Vagina (tissue), 2 donors: ENCODE measurements around the gene PXK. TPM values are rescaled to one million over a fixed set of nuclear protein-coding genes. Genes with fewer than 3 reads are reported as not detected.
"Not testable (repeated sequence)": the region's sequence is repeated elsewhere in the genome, so short reads cannot be mapped to it uniquely, and the experiment has no call there.

Experiments
- DNase-seq, 2 donors: peaks; one replicate each; pipeline ENCODE4 v3.0.0-alpha.2; 2017; ENCODE audit errors: extremely low spot score in 2 of 2
- H3K27ac ChIP-seq: fragments of 200-600 bp; sonication (generic); one replicate; pipeline ENCODE4 v1.5.1; 2019
- H3K27me3 ChIP-seq: fragments of 200-600 bp; sonication (generic); one replicate; pipeline ENCODE4 v1.5.1; 2019
- H3K36me3 ChIP-seq, 2 donors: fragments of 200-600 bp; sonication (generic); one replicate each; pipeline ENCODE4 v1.5.1; 2017 to 2019
- H3K4me1 ChIP-seq: fragments of 200-600 bp; sonication (generic); one replicate; pipeline ENCODE4 v1.5.1; 2019
- H3K4me3 ChIP-seq, 2 donors: fragments of 200-600 bp; sonication (generic); 1 replicate in 1 of 2; 2 replicates in 1 of 2; pipeline ENCODE4 v1.5.1; 2016 to 2019
- H3K9me3 ChIP-seq: fragments of 200-600 bp; sonication (generic); one replicate; pipeline ENCODE4 v1.5.1; 2019
- POLR2A ChIP-seq, 2 donors: fragments of 450-650 bp; IDR thresholded peaks; one replicate each; pipeline ENCODE4 v1.6.1; 2017; ENCODE audit warnings: antibody characterized with exemption in 2 of 2, mild to moderate bottlenecking in 2 of 2, moderate library complexity in 2 of 2
- POLR2AphosphoS5 ChIP-seq, 2 donors: sonication (generic); formaldehyde crosslinking; IDR thresholded peaks; one replicate each; pipeline ENCODE4 v1.9.0; 2017; ENCODE audit warnings: antibody characterized with exemption in 2 of 2, mild to moderate bottlenecking in 2 of 2, low read depth in 1 of 2; ENCODE audit not compliant: insufficient read depth in 1 of 2
- intact Hi-C: fragments of 100-400 bp; cut with DNase I; formaldehyde crosslinking; loops from one replicate; pipeline ENCODE4 v1.15.1; 2023
- total RNA-seq: library from RNA; depleted of rRNA; stranded (reverse); fragments of >200 nt; gene quantifications from one replicate; pipeline ENCODE4 v1.2.3, GENCODE V29; 2016
- TF ChIP-seq, protein P1 (sequence below), 3 experiments: fragments of 450-650 bp in 2 of 3; fragments of 200-600 bp in 1 of 3; sonication (generic) in 1 of 3; IDR thresholded peaks; one replicate each; pipeline ENCODE4 v1.5.1; 2017 to 2019; ENCODE audit warnings: antibody characterized with exemption in 3 of 3, mild to moderate bottlenecking in 2 of 3, moderate library complexity in 2 of 3

Gene PXK
- total RNA-seq, 1 donor from 2014 or later: 59.9 TPM

DNA sequence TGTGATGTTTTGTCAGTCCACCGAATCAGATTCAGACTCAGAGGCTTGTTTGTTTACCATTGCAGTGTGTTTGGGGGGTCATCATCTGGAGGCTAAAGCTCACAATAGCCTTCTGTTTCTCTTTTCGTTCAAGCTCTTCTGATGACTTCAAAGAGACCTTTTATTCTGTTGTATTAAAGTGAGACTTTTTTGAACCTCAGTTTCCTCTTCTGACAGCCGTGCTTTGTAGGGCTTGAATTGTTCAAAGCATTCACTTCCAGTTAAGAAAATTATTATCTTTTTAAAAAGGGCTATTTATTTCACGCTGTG is 1.3 kb downstream of the PXK start:
- Histone ChIP-seq H3K4me3 (peak overlapping the region; percentile 90 to 95), H3K4me1 (peaks cover 65% of the 10 kb centered on the region), H3K36me3 (no peaks in the 10 kb centered on the region), H3K27ac (peak overlapping the region; percentile 84), H3K27me3 (no peaks in the 10 kb centered on the region), H3K9me3 (no peaks in the 10 kb centered on the region)
- DNase-seq: no peak
- intact Hi-C loops: loop anchor here (10.0 kb wide), 1 partner anchor 151 kb away; no protein-coding TSS in a partner anchor
- TF ChIP-seq POLR2AphosphoS5 (IDR thresholded peaks at IDR 0.05; ENCODE audit: insufficient read depth in 1 of 2, low read depth in 1 of 2) (no peak), POLR2A (IDR thresholded peaks at IDR 0.05) (no peak)
- TF ChIP-seq, protein P1, sequence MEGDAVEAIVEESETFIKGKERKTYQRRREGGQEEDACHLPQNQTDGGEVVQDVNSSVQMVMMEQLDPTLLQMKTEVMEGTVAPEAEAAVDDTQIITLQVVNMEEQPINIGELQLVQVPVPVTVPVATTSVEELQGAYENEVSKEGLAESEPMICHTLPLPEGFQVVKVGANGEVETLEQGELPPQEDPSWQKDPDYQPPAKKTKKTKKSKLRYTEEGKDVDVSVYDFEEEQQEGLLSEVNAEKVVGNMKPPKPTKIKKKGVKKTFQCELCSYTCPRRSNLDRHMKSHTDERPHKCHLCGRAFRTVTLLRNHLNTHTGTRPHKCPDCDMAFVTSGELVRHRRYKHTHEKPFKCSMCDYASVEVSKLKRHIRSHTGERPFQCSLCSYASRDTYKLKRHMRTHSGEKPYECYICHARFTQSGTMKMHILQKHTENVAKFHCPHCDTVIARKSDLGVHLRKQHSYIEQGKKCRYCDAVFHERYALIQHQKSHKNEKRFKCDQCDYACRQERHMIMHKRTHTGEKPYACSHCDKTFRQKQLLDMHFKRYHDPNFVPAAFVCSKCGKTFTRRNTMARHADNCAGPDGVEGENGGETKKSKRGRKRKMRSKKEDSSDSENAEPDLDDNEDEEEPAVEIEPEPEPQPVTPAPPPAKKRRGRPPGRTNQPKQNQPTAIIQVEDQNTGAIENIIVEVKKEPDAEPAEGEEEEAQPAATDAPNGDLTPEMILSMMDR (IDR thresholded peaks at IDR 0.05): no peak

DNA sequence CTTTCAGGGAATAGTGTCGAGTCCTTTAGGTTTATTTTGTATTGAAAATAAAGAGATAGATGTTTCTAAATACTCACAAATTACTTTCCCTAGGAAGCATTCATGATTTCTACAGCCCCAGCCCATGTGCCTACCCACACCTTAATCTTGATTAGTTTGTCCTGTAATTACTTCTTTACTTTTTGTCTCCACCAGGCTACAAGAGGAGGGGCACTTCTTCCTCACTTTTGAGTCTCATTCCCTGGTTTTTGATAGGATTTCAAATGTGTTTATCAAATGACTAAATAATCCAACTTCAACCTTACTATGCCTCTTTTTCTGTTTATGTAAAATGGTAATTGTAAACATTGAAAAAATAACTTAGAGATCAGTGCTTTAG is 1.8 kb downstream of the PXK start:
- H3K27me3 ChIP-seq: no peaks in the 10 kb centered on the region
- H3K4me3 ChIP-seq: peak overlapping the region; percentile 90 to 95
- no peaks in the 10 kb centered on the region for H3K36me3 ChIP-seq
- no peak for DNase-seq
- H3K4me1 ChIP-seq: peaks cover 65% of the 10 kb centered on the region
- intact Hi-C loops: loop anchor here (10.0 kb wide), 1 partner anchor 150 kb away; no protein-coding TSS in a partner anchor
- H3K9me3 ChIP-seq: no peaks in the 10 kb centered on the region
- H3K27ac ChIP-seq: peak overlapping the region; percentile 84
- TF ChIP-seq, protein P1 (IDR thresholded peaks at IDR 0.05): no peak
- TF ChIP-seq POLR2AphosphoS5 (IDR thresholded peaks at IDR 0.05; ENCODE audit: insufficient read depth in 1 of 2, low read depth in 1 of 2) (no peak), POLR2A (IDR thresholded peaks at IDR 0.05) (no peak)

DNA sequence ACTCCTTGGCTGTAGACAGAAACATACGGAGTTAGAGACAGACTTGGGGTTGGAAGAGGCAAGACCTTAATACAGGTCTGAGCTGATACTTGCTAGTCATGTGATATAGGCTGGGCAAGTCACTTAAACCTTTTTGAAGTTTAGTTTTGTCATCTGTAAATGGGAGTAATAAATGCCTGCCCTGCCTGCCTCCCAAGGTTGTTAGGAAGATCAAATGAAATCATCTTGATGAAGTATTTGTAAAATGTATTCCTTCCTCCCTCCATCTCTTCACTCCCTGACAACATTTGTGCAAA is 2.9 kb downstream of the PXK start:
- no peak for TF ChIP-seq POLR2A (IDR thresholded peaks at IDR 0.05)
- TF ChIP-seq POLR2AphosphoS5 (IDR thresholded peaks at IDR 0.05; ENCODE audit: insufficient read depth in 1 of 2, low read depth in 1 of 2): no peak
- TF ChIP-seq, protein P1 (IDR thresholded peaks at IDR 0.05): no peak
- peak overlapping the region; percentile 84 for H3K27ac ChIP-seq
- H3K9me3 ChIP-seq: no peaks in the 10 kb centered on the region
- no peaks in the 10 kb centered on the region for H3K36me3 ChIP-seq
- peaks cover 71% of the 10 kb centered on the region for H3K4me1 ChIP-seq
- intact Hi-C loops: loop anchor here (10.0 kb wide), 1 partner anchor 149 kb away; no protein-coding TSS in a partner anchor
- no peaks in the 10 kb centered on the region for H3K27me3 ChIP-seq
- H3K4me3 ChIP-seq: peak overlapping the region; percentile 28 to 90
- no peak for DNase-seq

DNA sequence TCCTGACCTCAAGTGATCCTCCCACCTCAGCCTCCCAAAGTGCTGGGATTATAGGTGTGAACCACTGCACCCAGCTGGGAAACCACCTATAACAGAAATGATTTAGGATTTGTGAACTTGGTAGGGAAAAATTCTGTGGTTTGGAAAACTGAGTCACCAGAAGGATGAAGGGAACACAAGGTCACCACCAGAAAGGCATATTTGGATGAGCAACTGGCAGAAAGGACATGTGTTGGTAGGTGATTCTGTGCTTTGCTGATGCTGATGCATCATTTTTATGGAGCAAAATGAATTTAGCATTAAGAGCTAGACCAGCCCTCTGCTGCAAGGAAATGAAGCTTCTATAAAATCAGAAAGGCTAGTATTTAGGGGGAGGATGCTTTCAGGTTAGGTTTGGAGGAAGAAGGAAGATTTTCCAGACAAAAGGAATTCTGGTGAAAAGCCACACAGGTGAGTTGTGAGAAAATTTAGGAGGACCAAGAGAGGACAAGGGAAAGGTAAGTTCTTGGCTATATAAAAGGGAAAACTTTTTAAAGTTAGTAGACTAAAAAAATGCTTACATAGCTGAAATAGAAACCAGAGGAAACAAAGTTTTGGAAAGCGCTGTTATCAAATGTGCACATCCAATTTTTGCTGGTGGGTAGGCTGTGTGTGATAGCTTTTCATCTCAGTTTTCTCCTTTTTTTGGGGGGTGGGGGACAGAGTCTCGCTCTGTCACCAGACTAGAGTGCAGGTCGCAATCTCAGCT is 3.6 kb downstream of the PXK start:
- intact Hi-C loops: loop anchor here (10.0 kb wide), 1 partner anchor 148 kb away; no protein-coding TSS in a partner anchor
- H3K36me3 ChIP-seq: no peaks in the 10 kb centered on the region
- peaks cover 73% of the 10 kb centered on the region for H3K4me1 ChIP-seq
- no peak for DNase-seq
- no peaks in the 10 kb centered on the region for H3K9me3 ChIP-seq
- peak overlapping the region; percentile 84 for H3K27ac ChIP-seq
- no peak for TF ChIP-seq POLR2AphosphoS5 (IDR thresholded peaks at IDR 0.05; ENCODE audit: insufficient read depth in 1 of 2, low read depth in 1 of 2)
- no peak for TF ChIP-seq POLR2A (IDR thresholded peaks at IDR 0.05)
- TF ChIP-seq, protein P1 (IDR thresholded peaks at IDR 0.05): no peak
- no peak overlapping the region for H3K4me3 ChIP-seq
- H3K27me3 ChIP-seq: no peaks in the 10 kb centered on the region

DNA sequence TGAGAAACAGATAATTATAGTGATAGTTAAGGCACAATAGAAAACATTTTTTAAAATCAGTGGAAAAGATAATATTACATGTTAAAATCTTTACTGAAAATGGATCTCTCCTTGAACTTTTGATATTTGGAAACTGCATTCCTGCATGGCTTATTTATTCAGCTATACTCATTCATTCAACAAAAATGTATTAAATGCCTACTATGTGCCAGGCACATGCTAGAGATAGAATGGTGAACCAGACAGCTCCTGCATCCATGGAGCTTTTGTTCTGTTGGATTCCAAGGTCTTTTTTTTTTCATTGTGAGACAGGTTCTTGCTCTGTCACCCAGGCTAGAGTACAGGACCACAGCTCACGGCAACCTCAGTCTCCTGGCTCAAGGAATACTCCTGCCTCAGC is 4.5 kb downstream of the PXK start:
- Histone ChIP-seq H3K27ac (no peak overlapping the region), H3K4me1 (peaks cover 73% of the 10 kb centered on the region), H3K9me3 (no peaks in the 10 kb centered on the region), H3K36me3 (no peaks in the 10 kb centered on the region), H3K27me3 (no peaks in the 10 kb centered on the region), H3K4me3 (no peak overlapping the region)
- no peak for DNase-seq
- intact Hi-C loops: loop anchor here (10.0 kb wide), 1 partner anchor 148 kb away; no protein-coding TSS in a partner anchor
- TF ChIP-seq, protein P1 (IDR thresholded peaks at IDR 0.05): no peak
- TF ChIP-seq POLR2AphosphoS5 (IDR thresholded peaks at IDR 0.05; ENCODE audit: insufficient read depth in 1 of 2, low read depth in 1 of 2) (no peak), POLR2A (IDR thresholded peaks at IDR 0.05) (no peak)

DNA sequence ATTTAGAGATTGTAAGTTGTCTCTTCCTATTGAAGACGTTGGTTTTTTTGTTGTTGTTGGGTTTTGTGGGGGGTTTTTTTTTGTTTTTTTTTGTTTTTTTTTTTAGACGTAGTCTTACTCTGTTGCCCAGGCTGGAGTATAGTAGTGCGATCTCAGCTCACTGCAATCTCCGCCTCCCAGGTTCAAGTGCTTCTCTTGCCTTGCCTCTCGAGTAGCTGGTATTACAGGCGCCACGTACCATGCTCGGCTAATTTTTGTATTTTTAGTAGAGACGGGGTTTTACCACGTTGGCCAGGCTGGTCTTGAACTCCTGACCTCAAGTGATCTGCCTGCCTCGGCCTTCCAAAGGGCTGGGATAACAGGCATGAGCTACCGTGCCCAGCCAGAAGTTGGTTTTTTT is 6.5 kb downstream of the PXK start:
- not testable (repeated sequence) for H3K27ac ChIP-seq, H3K27me3 ChIP-seq, DNase-seq, H3K36me3 ChIP-seq, H3K4me3 ChIP-seq, H3K9me3 ChIP-seq
- peaks cover 77% of the 10 kb centered on the region for H3K4me1 ChIP-seq
- intact Hi-C loops: loop anchor here (10.0 kb wide), 1 partner anchor 146 kb away; no protein-coding TSS in a partner anchor
